Measurements from ENCODE around the gene C3orf22.
"Not testable (repeated sequence)": the region's sequence is repeated elsewhere in the genome, so short reads cannot be mapped to it uniquely, and the experiment has no call there.

C3orf22 gene

GRCh38 chr3:126537730-126538281, 20.9 kb downstream of the C3orf22 start:
- H3K4me3 ChIP-seq (ENCODE audit: low read depth, low read length): no peak overlapping the region
- no peak for TF ChIP-seq CTCF (IDR thresholded peaks at IDR 0.05; ENCODE audit: low read depth, low read length)

- H3K4me3 ChIP-seq (ENCODE audit: low read depth, low read length): no peak overlapping the region
- TF ChIP-seq CTCF (IDR thresholded peaks at IDR 0.05; ENCODE audit: low read depth, low read length): no peak
Measured at GRCh38 chr3:126537116-126537729, 21.5 kb downstream of the C3orf22 start.

- no peak for TF ChIP-seq CTCF (IDR thresholded peaks at IDR 0.05; ENCODE audit: low read depth, low read length)
- H3K4me3 ChIP-seq (ENCODE audit: low read depth, low read length): no peak overlapping the region
Measured at GRCh38 chr3:126536126-126536525, 22.6 kb downstream of the C3orf22 start.

- TF ChIP-seq CTCF (IDR thresholded peaks at IDR 0.05; ENCODE audit: low read depth, low read length): no peak
- H3K4me3 ChIP-seq (ENCODE audit: low read depth, low read length): no peak overlapping the region
Measured at GRCh38 chr3:126535636-126536035, 23.1 kb downstream of the C3orf22 start.

- H3K4me3 ChIP-seq (ENCODE audit: low read depth, low read length): not testable (repeated sequence)
Measured at GRCh38 chr3:126534716-126535115, 24.0 kb downstream of the C3orf22 start.

- TF ChIP-seq CTCF (IDR thresholded peaks at IDR 0.05; ENCODE audit: low read depth, low read length): no peak
Measured at GRCh38 chr3:126533506-126533905, 25.2 kb downstream of the C3orf22 start.

GRCh38 chr3:126531051-126531330, 27.7 kb downstream of the C3orf22 start:
- TF ChIP-seq CTCF (IDR thresholded peaks at IDR 0.05; ENCODE audit: low read depth, low read length): no peak
- no peak overlapping the region for H3K4me3 ChIP-seq (ENCODE audit: low read depth, low read length)

More at GRCh38 chr3:126533506-126533905, 25.2 kb downstream of the C3orf22 start:
- no peak overlapping the region for H3K4me3 ChIP-seq (ENCODE audit: low read depth, low read length)
